HL-60 (cell line): ENCODE data around the gene HYCC2.

Experiments used
- DNase-seq, 2 experiments: peaks; one replicate each; pipeline ENCODE4 v3.0.0-alpha.2; 2010 to 2020; ENCODE audit warnings: low read depth in 1 of 2, low spot score in 1 of 2
- H3K27ac ChIP-seq: fragments of 250-450 bp; sonication (Bioruptor Pico); replicated peaks from 2 replicates; pipeline ENCODE4 v1.5.1; 2020; ENCODE audit warnings: mild to moderate bottlenecking, moderate library complexity
- H3K27me3 ChIP-seq: fragments of 250-450 bp; sonication (Bioruptor Pico); 2 replicates; pipeline ENCODE4 v1.5.1; 2021; ENCODE audit warnings: mild to moderate bottlenecking, moderate library complexity; ENCODE audit not compliant: insufficient read depth, poor library complexity, severe bottlenecking
- H3K4me3 ChIP-seq: replicated peaks from 2 replicates; pipeline ENCODE4 v1.5.1; 2011; ENCODE audit warnings: mild to moderate bottlenecking, control low read depth, low read length; ENCODE audit not compliant: insufficient read depth
- CTCF ChIP-seq: IDR thresholded peaks from one replicate; pipeline ENCODE4 v1.5.1; 2011; ENCODE audit warnings: low read length, control low read depth, inconsistent platforms; ENCODE audit not compliant: insufficient read depth
- GABPA ChIP-seq: IDR thresholded peaks from 2 replicates; pipeline ENCODE4 v1.6.1; 2012; ENCODE audit warnings: low read depth
- POLR2AphosphoS5 ChIP-seq: IDR thresholded peaks from 2 replicates; pipeline ENCODE4 v1.6.1; 2012; ENCODE audit warnings: low read depth
- REST ChIP-seq: IDR thresholded peaks from 2 replicates; pipeline ENCODE4 v1.6.1; 2012; ENCODE audit warnings: low read depth; ENCODE audit not compliant: insufficient replicate concordance
- SPI1 ChIP-seq: IDR thresholded peaks from 2 replicates; pipeline ENCODE4 v1.6.1; 2012; ENCODE audit warnings: low read depth, mild to moderate bottlenecking, borderline replicate concordance

The HYCC2 gene

GRCh38 chr2:201100497-201100896, 29.0 kb upstream of the HYCC2 start:
- TF ChIP-seq REST (no peak), GABPA (no peak), CTCF (no peak), POLR2AphosphoS5 (no peak), SPI1 (no peak)

GRCh38 chr2:201093573-201093972, 22.1 kb upstream of the HYCC2 start:
- H3K4me3 ChIP-seq: no peak overlapping the region
- peak overlapping the region; percentile 71 for H3K27ac ChIP-seq
- peak; percentile 20 to 86 for DNase-seq
- TF ChIP-seq GABPA (peak; percentile 46; the same call in 1 of the 2 replicates), SPI1 (no peak), POLR2AphosphoS5 (peak; percentile 24; the same call in 1 of the 2 replicates), CTCF (no peak), REST (peak; percentile 62)
- no peaks in the 10 kb centered on the region for H3K27me3 ChIP-seq

More at GRCh38 chr2:201100497-201100896, 29.0 kb upstream of the HYCC2 start:
- Histone ChIP-seq H3K4me3 (no peak overlapping the region), H3K27me3 (no peaks in the 10 kb centered on the region), H3K27ac (no peak overlapping the region)
- no peak for DNase-seq

GRCh38 chr2:201090574-201090973, 19.1 kb upstream of the HYCC2 start:
- DNase-seq: no peak
- H3K27me3 ChIP-seq: no peaks in the 10 kb centered on the region
- 0 out of 2 replicates have a peak overlapping the region, but pooled peaks have one; percentile 6 for H3K27ac ChIP-seq
- no peak for TF ChIP-seq POLR2AphosphoS5
- no peak for TF ChIP-seq GABPA
- TF ChIP-seq CTCF: no peak
- TF ChIP-seq REST: no peak
- TF ChIP-seq SPI1: no peak
- no peak overlapping the region for H3K4me3 ChIP-seq
